Gastroesophageal sphincter (tissue), 4 donors: Measurements from ENCODE around the gene VRK2. TPM values are rescaled to one million over a fixed set of nuclear protein-coding genes. Genes with fewer than 3 reads are reported as not detected.

Experiments
- ATAC-seq: fragments of 150-250 bp; one replicate; pipeline ENCODE4 v1.9.1; 2016; ENCODE audit warnings: mild to moderate bottlenecking, moderate library complexity
- H3K27ac ChIP-seq, 4 donors: fragments of 200-600 bp; sonication (generic) in 3 of 4; 1 replicate in 3 of 4; 2 replicates in 1 of 4; pipeline ENCODE4 v1.5.1; 2016 to 2019
- H3K27me3 ChIP-seq: fragments of 200-600 bp; sonication (generic); one replicate; pipeline ENCODE4 v1.5.1; 2019
- H3K36me3 ChIP-seq, 2 donors: fragments of 200-600 bp; sonication (generic); one replicate each; pipeline ENCODE4 v1.5.1; 2019; ENCODE audit warnings: control low read depth in 1 of 2
- H3K4me1 ChIP-seq, 3 donors: fragments of 200-600 bp; sonication (generic); 1 replicate in 2 of 3; 2 replicates in 1 of 3; pipeline ENCODE4 v1.5.1; 2016 to 2019; ENCODE audit warnings: control low read depth in 2 of 3
- H3K4me3 ChIP-seq, 2 donors: fragments of 200-600 bp; sonication (generic); one replicate each; pipeline ENCODE4 v1.5.1; 2019; ENCODE audit warnings: mild to moderate bottlenecking in 1 of 2, moderate library complexity in 1 of 2
- H3K9me3 ChIP-seq, 3 donors: fragments of 200-600 bp; sonication (generic); one replicate each; pipeline ENCODE4 v1.5.1; 2017 to 2019; ENCODE audit warnings: control low read depth in 2 of 3
- CTCF ChIP-seq, 4 experiments: fragments of 200-600 bp in 2 of 4; fragments of 450-650 bp in 2 of 4; sonication (generic) in 1 of 4; IDR thresholded peaks; one replicate each; pipeline ENCODE4 v1.5.1; 2017 to 2019; ENCODE audit warnings: antibody characterized with exemption in 4 of 4, mild to moderate bottlenecking in 2 of 4, moderate library complexity in 2 of 4
- EP300 ChIP-seq: sonication (generic); formaldehyde crosslinking; IDR thresholded peaks from one replicate; pipeline ENCODE4 v1.6.1; 2017; ENCODE audit warnings: antibody characterized with exemption, mild to moderate bottlenecking
- POLR2A ChIP-seq, 2 donors: fragments of 450-650 bp; IDR thresholded peaks; one replicate each; pipeline ENCODE4 v1.6.1; 2017; ENCODE audit warnings: antibody characterized with exemption in 2 of 2, mild to moderate bottlenecking in 2 of 2, moderate library complexity in 1 of 2
- POLR2AphosphoS5 ChIP-seq: sonication (generic); formaldehyde crosslinking; IDR thresholded peaks from one replicate; pipeline ENCODE4 v1.6.1; 2017; ENCODE audit warnings: antibody characterized with exemption
- WGBS, 2 donors: methylation state at CpG; one replicate each; pipeline ENCODE4 v1.1.5; 2018; ENCODE audit warnings: low coverage in 1 of 2; 5-methylcytosine and 5-hydroxymethylcytosine counted together
- total RNA-seq, 4 donors: library from RNA; depleted of rRNA; stranded (reverse); fragments of >200 nt; gene quantifications; one replicate each; pipeline ENCODE4 v1.1.0, GENCODE V29; 2016

Gene VRK2
- total RNA-seq, 4 donors from 2014 or later, result 27.5 to 34.4 (median 29.1) TPM

DNA sequence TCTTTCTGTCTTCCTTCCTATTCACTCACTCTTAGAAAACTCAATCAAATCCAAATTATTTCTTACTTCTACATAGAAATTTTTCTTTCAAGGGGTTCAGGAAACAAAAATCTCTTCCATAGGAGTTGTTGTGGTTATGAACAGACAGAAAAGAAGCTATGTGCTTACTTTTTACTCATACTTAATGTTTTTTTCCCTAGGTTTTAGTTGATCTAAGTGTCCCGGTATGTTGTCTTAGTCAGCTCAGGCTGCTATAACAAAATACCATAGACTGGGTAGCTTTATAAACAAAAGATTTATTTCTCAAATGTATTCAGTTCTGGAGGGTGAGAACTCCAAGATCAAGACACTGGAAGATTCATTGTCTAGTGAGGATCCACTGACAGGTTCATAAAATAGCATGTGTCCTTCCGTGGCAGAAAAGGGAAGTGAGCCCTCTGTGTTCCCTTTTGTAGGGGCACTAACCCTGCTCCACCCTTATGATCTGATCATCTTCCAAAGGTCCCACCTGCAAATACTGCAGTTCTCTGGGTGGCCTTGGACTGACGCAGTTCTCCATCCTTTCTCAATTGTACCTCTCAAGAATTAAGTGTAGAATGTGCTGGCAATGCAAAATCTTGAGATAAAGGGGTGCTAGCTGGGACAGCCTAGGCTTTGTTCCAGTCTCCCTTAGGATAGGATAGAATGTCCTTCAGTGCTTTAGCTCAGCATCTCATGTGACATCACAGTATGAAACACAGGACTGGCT lies 14.4 kb upstream of the VRK2 start:
- ATAC-seq, result no peak
- TF ChIP-seq POLR2A (IDR thresholded peaks at IDR 0.05) (no peak), CTCF (IDR thresholded peaks at IDR 0.05) (no peak), POLR2AphosphoS5 (no peak), EP300 (no peak)
- Histone ChIP-seq H3K36me3 (no peaks in the 10 kb centered on the region), H3K4me3 (no peak overlapping the region), H3K9me3 (no peaks in the 10 kb centered on the region), H3K27me3 (no peaks in the 10 kb centered on the region), H3K27ac (no peak overlapping the region), H3K4me1 (no peaks in the 10 kb centered on the region)
- WGBS, 2 donors, result 72 to 82% methylated on average over 2 of the region's 3 CpGs

- Histone ChIP-seq H3K4me1 (no peaks in the 10 kb centered on the region), H3K27ac (no peak overlapping the region), H3K36me3 (no peaks in the 10 kb centered on the region), H3K4me3 (no peak overlapping the region), H3K9me3 (no peaks in the 10 kb centered on the region), H3K27me3 (no peaks in the 10 kb centered on the region)
- no peak for ATAC-seq
- TF ChIP-seq POLR2AphosphoS5, result no peak
- TF ChIP-seq POLR2A (IDR thresholded peaks at IDR 0.05), result no peak
- no peak for TF ChIP-seq CTCF (IDR thresholded peaks at IDR 0.05)
- TF ChIP-seq EP300, result no peak
- WGBS, 2 donors, result 67 to 78% methylated on average over 1 of the region's 1 CpG
Observed at GRCh38 chr2:58032764-58033080, 13.9 kb upstream of the VRK2 start.

GRCh38 chr2:58033530-58033929 lies 13.1 kb upstream of the VRK2 start:
- Histone ChIP-seq H3K27me3 (no peaks in the 10 kb centered on the region), H3K36me3 (no peaks in the 10 kb centered on the region), H3K4me1 (no peaks in the 10 kb centered on the region), H3K27ac (no peak overlapping the region), H3K4me3 (no peak overlapping the region), H3K9me3 (no peaks in the 10 kb centered on the region)
- no peak for ATAC-seq
- TF ChIP-seq CTCF (IDR thresholded peaks at IDR 0.05), result no peak
- no peak for TF ChIP-seq POLR2A (IDR thresholded peaks at IDR 0.05)
- TF ChIP-seq POLR2AphosphoS5, result no peak

GRCh38 chr2:58035352-58035751 lies 11.3 kb upstream of the VRK2 start:
- 90 to 95% methylated on average over 3 of the region's 3 CpGs for WGBS, 2 donors
- Histone ChIP-seq H3K4me3 (no peak overlapping the region), H3K9me3 (no peaks in the 10 kb centered on the region), H3K36me3 (no peaks in the 10 kb centered on the region), H3K4me1 (no peaks in the 10 kb centered on the region), H3K27ac (no peak overlapping the region), H3K27me3 (no peaks in the 10 kb centered on the region)
- ATAC-seq, result no peak
- TF ChIP-seq CTCF (IDR thresholded peaks at IDR 0.05) (no peak), EP300 (no peak), POLR2A (IDR thresholded peaks at IDR 0.05) (no peak)

DNA sequence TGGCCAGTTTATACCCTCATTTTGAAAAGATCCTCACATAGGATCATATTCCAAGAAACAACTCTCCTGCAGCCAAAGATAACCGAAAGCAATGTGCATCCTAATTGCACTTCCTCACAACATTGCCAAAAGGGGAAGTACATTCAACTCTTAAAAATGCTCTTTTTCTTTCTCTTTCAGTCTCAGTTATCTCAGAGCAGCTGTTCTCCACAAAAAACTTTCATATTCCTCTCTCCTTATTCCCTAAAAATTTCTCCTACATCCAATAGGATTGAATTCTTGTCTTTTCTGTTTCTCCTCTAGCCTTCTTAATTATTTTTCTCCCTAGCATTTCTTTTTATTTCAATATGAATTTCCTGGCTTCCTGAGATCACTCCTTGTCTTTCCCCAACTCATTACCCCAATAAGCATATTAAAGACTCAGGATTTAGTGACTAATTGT lies 7.4 kb upstream of the VRK2 start:
- Histone ChIP-seq H3K4me1 (peaks cover 0 to 4% (median 0%) of the 10 kb centered on the region in 3 donors), H3K36me3 (no peaks in the 10 kb centered on the region), H3K9me3 (no peaks in the 10 kb centered on the region), H3K27me3 (no peaks in the 10 kb centered on the region), H3K27ac (no peak overlapping the region), H3K4me3 (no peak overlapping the region)
- ATAC-seq, result no peak
- TF ChIP-seq EP300 (no peak), CTCF (IDR thresholded peaks at IDR 0.05) (no peak), POLR2AphosphoS5 (no peak)
- 43 to 50% methylated on average over 1 of the region's 1 CpG for WGBS, 2 donors
